SK-N-SH treated with all-trans-retinoic acid at 6 μM for 48 hours (cell line): ENCODE results near the gene SLITRK6.

ENCODE experiments used
- BACH2 ChIP-seq: fragments of 250-450 bp; sonication (Bioruptor Pico); IDR thresholded peaks from 2 replicates; pipeline ENCODE4 v1.9.0; 2021; ENCODE audit warnings: mild to moderate bottlenecking, borderline replicate concordance
- CREB5 ChIP-seq: fragments of 250-450 bp; sonication (Bioruptor Pico); IDR thresholded peaks from 2 replicates; pipeline ENCODE4 v1.5.1; 2020; ENCODE audit warnings: low read depth, mild to moderate bottlenecking, moderate library complexity
- PATZ1 ChIP-seq: fragments of 250-450 bp; sonication (Bioruptor Pico); IDR thresholded peaks from 2 replicates; pipeline ENCODE4 v1.8.0; 2020; ENCODE audit warnings: mild to moderate bottlenecking, moderate library complexity, borderline replicate concordance
- POU6F1 ChIP-seq: fragments of 250-450 bp; sonication (Bioruptor Pico); IDR thresholded peaks from 2 replicates; pipeline ENCODE4 v1.8.0; 2021; ENCODE audit warnings: low read depth, mild to moderate bottlenecking, moderate library complexity, borderline replicate concordance
- TCF4 ChIP-seq: fragments of 250-450 bp; sonication (Bioruptor Pico); IDR thresholded peaks from 2 replicates; pipeline ENCODE4 v1.8.0; 2021; ENCODE audit warnings: mild to moderate bottlenecking, moderate library complexity, borderline replicate concordance
- ZC3H10 ChIP-seq: fragments of 250-450 bp; sonication (Bioruptor Pico); IDR thresholded peaks from 2 replicates; pipeline ENCODE4 v1.5.1; 2021; ENCODE audit warnings: mild to moderate bottlenecking, moderate library complexity
- ZFP3 ChIP-seq: fragments of 250-450 bp; sonication (Bioruptor Pico); IDR thresholded peaks from 2 replicates; pipeline ENCODE4 v1.5.0; 2020; ENCODE audit warnings: mild to moderate bottlenecking, moderate library complexity
- ZNF8 ChIP-seq: fragments of 450-650 bp; formaldehyde crosslinking; IDR thresholded peaks from 2 replicates; pipeline ENCODE4 v1.5.0; 2020; ENCODE audit warnings: mild to moderate bottlenecking, moderate library complexity

- TF ChIP-seq PATZ1 (CRISPR knock-in tag) (no peak), TCF4 (CRISPR knock-in tag) (no peak), CREB5 (CRISPR knock-in tag) (no peak), ZNF8 (CRISPR knock-in tag) (no peak), ZC3H10 (no peak), BACH2 (CRISPR knock-in tag) (no peak), POU6F1 (CRISPR knock-in tag) (no peak), ZFP3 (CRISPR knock-in tag) (no peak)
Observed at GRCh38 chr13:85806553-85807175, 7.4 kb upstream of the SLITRK6 start.
